Endothelial cell of umbilical vein (primary cell): ENCODE results near the gene SDSL. TPM values are rescaled to one million over a fixed set of nuclear protein-coding genes. Genes with fewer than 3 reads are reported as not detected.

Source experiments
- BruUV-seq: library from RNA; stranded (reverse); fragments of 400-500 nt; replicated peaks from 2 replicates; lab custom pipeline; 2021; lab: Mats Ljungman, UMichigan
- CTCF ChIA-PET: fragments of 300-600, 350-600 bp; sonication (Branson Sonifier 250); formaldehyde crosslinking; loops from one replicate; lab custom pipeline; 2021; ENCODE audit warnings: antibody characterized with exemption, inconsistent platforms; lab: Charles Lee
- POLR2A ChIA-PET: fragments of 300-600, 350-600 bp; sonication (Branson Sonifier 250); formaldehyde crosslinking; loops from one replicate; lab custom pipeline; 2021; ENCODE audit warnings: antibody characterized with exemption, inconsistent platforms; lab: Charles Lee
- DNase-seq: peaks from one replicate; pipeline ENCODE4 v3.0.0-alpha.2; 2011; ENCODE audit warnings: low read depth, low spot score
- FAIRE-seq: peaks from 2 replicates; lab custom pipeline; 2011; peaks lifted over from hg19 to GRCh38; lab: Jason Lieb, UNC
- H2AFZ ChIP-seq: 2 replicates; pipeline ENCODE4 v1.6.0; 2012; ENCODE audit warnings: low read depth, low read length, control low read depth, inconsistent platforms
- H3K27ac ChIP-seq: 2 replicates; pipeline ENCODE4 v1.5.1; 2011; ENCODE audit warnings: low read depth, mild to moderate bottlenecking, control low read depth, low read length, moderate library complexity; ENCODE audit not compliant: insufficient read depth
- H3K27me3 ChIP-seq, 2 experiments: 2 replicates each; pipeline versions ENCODE4 v1.6.0 to v1.6.1; 2011; ENCODE audit warnings: low read length in 2 of 2, mixed read lengths in 1 of 2; ENCODE audit not compliant: control insufficient read depth in 2 of 2, insufficient read depth in 2 of 2
- H3K36me3 ChIP-seq, 2 experiments: 2 replicates in 1 of 2; 3 replicates in 1 of 2; pipeline ENCODE4 v1.5.1; 2011; ENCODE audit warnings: low read length in 2 of 2, mild to moderate bottlenecking in 1 of 2, moderate library complexity in 1 of 2; ENCODE audit not compliant: control insufficient read depth in 2 of 2, insufficient read depth in 2 of 2; ENCODE audit errors: extremely low read depth in 1 of 2
- H3K4me1 ChIP-seq: 3 replicates; pipeline ENCODE4 v1.5.1; 2011; ENCODE audit warnings: mild to moderate bottlenecking, low read length; ENCODE audit not compliant: control insufficient read depth, insufficient read depth; ENCODE audit errors: extremely low read depth
- H3K4me2 ChIP-seq: 2 replicates; pipeline ENCODE4 v1.6.1; 2011; ENCODE audit warnings: low read length, control low read depth, mixed read lengths; ENCODE audit not compliant: insufficient read depth
- H3K4me3 ChIP-seq, 3 experiments: fragments of 200-600 bp in 1 of 3; sonication (generic), shearing (Covaris generic) in 1 of 3; replicated peaks in 1 of 3; 2 replicates each; pipeline ENCODE4 v1.5.1; 2011 to 2016; ENCODE audit warnings: control low read depth in 3 of 3, low read length in 3 of 3, mild to moderate bottlenecking in 2 of 3, inconsistent platforms in 1 of 3, low read depth in 1 of 3, moderate library complexity in 1 of 3; ENCODE audit not compliant: insufficient read depth in 1 of 3
- H3K79me2 ChIP-seq: 2 replicates; pipeline ENCODE4 v1.6.0; 2012; ENCODE audit warnings: low read length, inconsistent platforms; ENCODE audit not compliant: control insufficient read depth, insufficient read depth
- H3K9ac ChIP-seq: replicated peaks from 2 replicates; pipeline ENCODE3; 2011; ENCODE audit warnings: low read length, control low read depth; ENCODE audit not compliant: insufficient read depth; ENCODE audit errors: extremely low read depth
- H3K9me1 ChIP-seq: replicated peaks from 3 replicates; pipeline ENCODE4 v1.6.0; 2011; ENCODE audit warnings: mild to moderate bottlenecking, low read length; ENCODE audit not compliant: control insufficient read depth, insufficient read depth; ENCODE audit errors: extremely low read depth
- H3K9me3 ChIP-seq: replicated peaks from 2 replicates; pipeline ENCODE4 v1.5.1; 2012; ENCODE audit warnings: low read length, inconsistent platforms; ENCODE audit not compliant: control insufficient read depth, insufficient read depth
- H4K20me1 ChIP-seq: replicated peaks from 2 replicates; pipeline ENCODE3; 2011; ENCODE audit warnings: mild to moderate bottlenecking, low read length; ENCODE audit not compliant: control insufficient read depth, insufficient read depth; ENCODE audit errors: extremely low read depth
- EZH2 ChIP-seq: IDR thresholded peaks from 2 replicates; pipeline ENCODE4 v1.6.1; 2012; ENCODE audit warnings: borderline replicate concordance, low read depth, mild to moderate bottlenecking, moderate library complexity, low read length, inconsistent platforms; ENCODE audit not compliant: severe bottlenecking
- FOS ChIP-seq: IDR thresholded peaks from 2 replicates; pipeline ENCODE4 v1.6.1; 2011; ENCODE audit warnings: mild to moderate bottlenecking, low read length, moderate library complexity, borderline replicate concordance; ENCODE audit not compliant: insufficient read depth
- JUN ChIP-seq: IDR thresholded peaks from 2 replicates; pipeline ENCODE4 v1.6.1; 2011; ENCODE audit warnings: borderline replicate concordance, low read depth; ENCODE audit not compliant: insufficient read length, insufficient read depth
- MYC ChIP-seq: IDR thresholded peaks from one replicate; pipeline ENCODE4 v1.6.1; 2011; ENCODE audit warnings: mild to moderate bottlenecking, low read depth, low read length
- POLR2AphosphoS5 ChIP-seq: IDR thresholded peaks from 2 replicates; pipeline ENCODE4 v1.6.1; 2012; ENCODE audit warnings: low read depth, mild to moderate bottlenecking, control low read depth, low read length, moderate library complexity; ENCODE audit not compliant: insufficient read depth
- dilution Hi-C: fragments of 300-500 bp; cut with MboI; formaldehyde crosslinking; loops from one replicate; pipeline ENCODE4 v1.15.0; 2019; ENCODE audit warnings: low sequenced_read_pairs; ENCODE audit not compliant: extremely low pct_ligation_motif_present
- intact Hi-C: fragments of 100-400 bp; cut with micrococcal nuclease; formaldehyde crosslinking; loops from one replicate; pipeline ENCODE4 v1.10.0; 2022
- polyA plus RNA-seq, 4 experiments: library from polyadenylated mRNA; depleted of rRNA in 3 of 4; stranded (reverse) in 3 of 4; unstranded in 1 of 4; fragments of >200 nt; gene quantifications; 2 replicates each; pipeline versions ENCODE4 v1.2.1 to v1.2.3, GENCODE V29; 2011 to 2012; ENCODE audit warnings: missing spikeins in 1 of 4
- total RNA-seq: library from RNA; stranded (reverse); gene quantifications from 2 replicates; pipeline ENCODE4 v1.2.3, GENCODE V29; 2021
- TF ChIP-seq, protein P1 (sequence below), 2 donors: IDR thresholded peaks; 1 replicate in 1 of 2; 2 replicates in 1 of 2; pipeline ENCODE4 v1.5.1; 2011; ENCODE audit warnings: low read length in 2 of 2, mild to moderate bottlenecking in 2 of 2, moderate library complexity in 2 of 2, control low read depth in 1 of 2, inconsistent platforms in 1 of 2, low read depth in 1 of 2; ENCODE audit not compliant: insufficient read depth in 1 of 2; ENCODE audit errors: extremely low read depth in 1 of 2

SDSL gene
- total and polyA plus RNA-seq, 2 donors (not counting 3 experiments of a cell fraction or from before 2014, with no cell fraction given), result 5.7 to 16.9 TPM

DNA sequence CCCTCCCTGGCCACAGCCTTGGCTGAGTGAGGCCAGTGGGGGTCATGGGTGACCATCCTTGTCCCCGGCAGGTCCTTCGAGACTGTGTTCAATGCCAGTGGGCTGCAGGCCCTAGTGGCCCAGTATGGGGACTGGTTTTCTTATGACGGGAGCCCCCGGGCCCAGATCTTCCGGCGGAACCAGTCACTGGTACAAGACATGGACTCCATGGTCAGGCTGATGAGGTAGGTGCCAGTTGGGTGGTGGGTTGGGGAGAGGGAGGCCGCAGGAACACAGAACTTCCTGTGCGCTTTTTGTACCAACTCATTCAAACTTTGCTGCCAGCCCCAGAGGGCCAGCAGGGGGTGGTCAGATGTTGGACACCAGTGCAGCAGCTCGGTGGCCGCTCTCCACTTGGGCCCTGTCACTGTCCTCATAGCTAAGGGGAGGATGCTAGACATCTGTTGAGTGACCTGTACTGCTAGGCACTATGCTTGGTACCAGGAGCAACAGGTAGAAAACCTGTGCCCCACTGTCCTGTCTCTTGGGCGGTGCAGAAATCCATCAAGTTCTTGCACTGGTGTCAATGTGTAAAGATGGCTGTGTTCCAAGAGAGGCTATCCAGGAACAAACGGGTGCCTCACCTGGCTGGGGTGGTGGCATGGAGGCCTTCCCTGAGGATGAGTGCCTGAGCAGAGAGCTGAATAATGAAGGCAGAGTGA is 35.2 kb upstream of the SDSL start:
- DNase-seq (no peak), FAIRE-seq (no peak)
- H3K9me3 ChIP-seq, result no peaks in the 10 kb centered on the region
- intact Hi-C loops, result no loop called here
- no peaks in the 10 kb centered on the region for H3K79me2 ChIP-seq
- CTCF ChIA-PET, result interaction anchor here (1.0 to 1.1 kb wide), 2 partner anchors 10 to 39 kb away, joined by 3 read pairs; no protein-coding TSS in a partner anchor
- H3K36me3 ChIP-seq, result peaks cover 0 to 12% of the 10 kb centered on the region in 2 experiments
- H3K4me1 ChIP-seq, result no peaks in the 10 kb centered on the region
- dilution Hi-C loops, result no loop called here
- BruUV-seq, result no TSS peak
- no peak overlapping the region for H3K9ac ChIP-seq
- H4K20me1 ChIP-seq, result no peaks in the 10 kb centered on the region
- H3K4me3 ChIP-seq, result no peak overlapping the region
- H2AFZ ChIP-seq, result no peak overlapping the region
- POLR2A ChIA-PET, result no interaction called here
- H3K27ac ChIP-seq, result no peak overlapping the region
- H3K9me1 ChIP-seq, result no peaks in the 10 kb centered on the region
- no peaks in the 10 kb centered on the region for H3K27me3 ChIP-seq
- TF ChIP-seq JUN, result no peak
- no peak for TF ChIP-seq MYC
- H3K4me2 ChIP-seq, result no peak overlapping the region

DNA sequence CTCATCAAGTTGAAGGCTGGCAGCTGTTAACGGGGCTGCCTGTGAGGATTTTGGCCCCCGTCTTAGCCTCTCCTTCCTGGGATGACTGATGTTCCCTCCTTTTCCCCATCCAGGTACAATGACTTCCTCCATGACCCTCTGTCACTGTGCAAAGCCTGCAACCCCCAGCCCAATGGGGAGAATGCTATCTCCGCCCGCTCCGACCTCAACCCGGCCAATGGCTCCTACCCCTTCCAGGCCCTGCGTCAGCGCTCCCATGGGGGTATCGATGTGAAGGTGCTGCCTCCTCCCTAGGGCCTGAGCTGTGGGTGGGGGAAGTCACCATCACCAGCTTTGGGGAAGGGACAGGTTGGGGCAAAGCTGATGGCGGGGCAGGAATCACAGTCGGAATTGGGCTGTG is 34.5 kb upstream of the SDSL start:
- CTCF ChIA-PET, result interaction anchor here (1.0 to 1.1 kb wide), 2 partner anchors 11 to 38 kb away, joined by 3 read pairs; no protein-coding TSS in a partner anchor
- intact Hi-C loops, result no loop called here
- Histone ChIP-seq H3K9ac (no peak overlapping the region), H4K20me1 (no peaks in the 10 kb centered on the region), H3K79me2 (no peaks in the 10 kb centered on the region), H3K27ac (no peak overlapping the region), H3K36me3 (peaks cover 0 to 12% of the 10 kb centered on the region in 2 experiments), H3K4me3 (no peak overlapping the region), H3K9me3 (no peaks in the 10 kb centered on the region), H3K9me1 (no peaks in the 10 kb centered on the region), H3K4me2 (no peak overlapping the region), H3K27me3 (no peaks in the 10 kb centered on the region), H3K4me1 (no peaks in the 10 kb centered on the region), H2AFZ (no peak overlapping the region)
- no peak for FAIRE-seq
- BruUV-seq, result no TSS peak
- TF ChIP-seq EZH2, result no peak
- TF ChIP-seq POLR2AphosphoS5, result no peak
- no peak for TF ChIP-seq MYC
- TF ChIP-seq FOS, result no peak
- TF ChIP-seq, protein P1, sequence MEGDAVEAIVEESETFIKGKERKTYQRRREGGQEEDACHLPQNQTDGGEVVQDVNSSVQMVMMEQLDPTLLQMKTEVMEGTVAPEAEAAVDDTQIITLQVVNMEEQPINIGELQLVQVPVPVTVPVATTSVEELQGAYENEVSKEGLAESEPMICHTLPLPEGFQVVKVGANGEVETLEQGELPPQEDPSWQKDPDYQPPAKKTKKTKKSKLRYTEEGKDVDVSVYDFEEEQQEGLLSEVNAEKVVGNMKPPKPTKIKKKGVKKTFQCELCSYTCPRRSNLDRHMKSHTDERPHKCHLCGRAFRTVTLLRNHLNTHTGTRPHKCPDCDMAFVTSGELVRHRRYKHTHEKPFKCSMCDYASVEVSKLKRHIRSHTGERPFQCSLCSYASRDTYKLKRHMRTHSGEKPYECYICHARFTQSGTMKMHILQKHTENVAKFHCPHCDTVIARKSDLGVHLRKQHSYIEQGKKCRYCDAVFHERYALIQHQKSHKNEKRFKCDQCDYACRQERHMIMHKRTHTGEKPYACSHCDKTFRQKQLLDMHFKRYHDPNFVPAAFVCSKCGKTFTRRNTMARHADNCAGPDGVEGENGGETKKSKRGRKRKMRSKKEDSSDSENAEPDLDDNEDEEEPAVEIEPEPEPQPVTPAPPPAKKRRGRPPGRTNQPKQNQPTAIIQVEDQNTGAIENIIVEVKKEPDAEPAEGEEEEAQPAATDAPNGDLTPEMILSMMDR (IDR thresholded peaks at IDR 0.05; ENCODE audit: extremely low read depth in 1 of 2, insufficient read depth in 1 of 2, low read depth in 1 of 2, low read length in 2 of 2), result no peak
- dilution Hi-C loops, result no loop called here
- POLR2A ChIA-PET, result no interaction called here
- DNase-seq, result no peak
